HG02798 (cell line): ENCODE data around the gene GLT8D1.
A peak's percentile ranks its signal among the peaks of the same experiment; 100 is the strongest.

Experiments
- ATAC-seq: cut with Tn5 transposase; IDR thresholded peaks from one replicate; pipeline ENCODE4 v1.9.1; 2021; ENCODE audit warnings: mild to moderate bottlenecking; ENCODE audit not compliant: unreplicated experiment, poor library complexity

GLT8D1 gene

GRCh38 chr3:52714335-52715302, 9.0 kb upstream of the GLT8D1 start:
- no peak for ATAC-seq

GRCh38 chr3:52712291-52713212, 7.0 kb upstream of the GLT8D1 start:
- ATAC-seq = no peak

GRCh38 chr3:52710512-52710911, 4.9 kb upstream of the GLT8D1 start:
- ATAC-seq = peak; percentile 23

- no peak for ATAC-seq
Measured at GRCh38 chr3:52707585-52707984, 2.0 kb upstream of the GLT8D1 start.

GRCh38 chr3:52705438-52705687, 228 bp downstream of the GLT8D1 start:
- ATAC-seq = no peak

GRCh38 chr3:52704611-52705437, 767 bp downstream of the GLT8D1 start:
- no peak for ATAC-seq

- no peak for ATAC-seq
Measured at GRCh38 chr3:52703341-52703740, 2.2 kb downstream of the GLT8D1 start.

- no peak for ATAC-seq
Measured at GRCh38 chr3:52697632-52697965, 8.0 kb downstream of the GLT8D1 start.

- ATAC-seq = no peak
Measured at GRCh38 chr3:52696830-52697631, 8.6 kb downstream of the GLT8D1 start.

- ATAC-seq = no peak
Measured at GRCh38 chr3:52695798-52696671, 9.6 kb downstream of the GLT8D1 start.

- ATAC-seq = no peak
Measured at GRCh38 chr3:52694528-52695189, 10.9 kb downstream of the GLT8D1 start.

- ATAC-seq = no peak
Measured at GRCh38 chr3:52693071-52693470, 12.5 kb downstream of the GLT8D1 start.

- ATAC-seq = no peak
Measured at GRCh38 chr3:52690560-52690959, 15.0 kb downstream of the GLT8D1 start.

- ATAC-seq = no peak
Measured at GRCh38 chr3:52689151-52689550, 16.4 kb downstream of the GLT8D1 start.

GRCh38 chr3:52688266-52688665, 17.3 kb downstream of the GLT8D1 start:
- ATAC-seq = no peak

- peak; percentile 85 for ATAC-seq
Measured at GRCh38 chr3:52685709-52686691, 19.6 kb downstream of the GLT8D1 start, which contains the start of the genes GNL3 and PBRM1. Gene GNL3 (plus strand): TSS chr3:52686032. CDS start chr3:52686093, 61 bp downstream. Gene PBRM1 (minus strand): TSS chr3:52685913.

GRCh38 chr3:52685285-52685708, 20.3 kb downstream of the GLT8D1 start:
- ATAC-seq = peak; percentile 84
